Amygdala (tissue), 56 donors: ENCODE measurements around the gene MAN2B2.
"Not testable (repeated sequence)": the region's sequence is repeated elsewhere in the genome, so short reads cannot be mapped to it uniquely, and the experiment has no call there.

Source experiments
- DNase-seq, 56 donors: peaks; one replicate each; lab custom pipeline; 2025; lab: John Stamatoyannopoulos, UW

The MAN2B2 gene

DNA sequence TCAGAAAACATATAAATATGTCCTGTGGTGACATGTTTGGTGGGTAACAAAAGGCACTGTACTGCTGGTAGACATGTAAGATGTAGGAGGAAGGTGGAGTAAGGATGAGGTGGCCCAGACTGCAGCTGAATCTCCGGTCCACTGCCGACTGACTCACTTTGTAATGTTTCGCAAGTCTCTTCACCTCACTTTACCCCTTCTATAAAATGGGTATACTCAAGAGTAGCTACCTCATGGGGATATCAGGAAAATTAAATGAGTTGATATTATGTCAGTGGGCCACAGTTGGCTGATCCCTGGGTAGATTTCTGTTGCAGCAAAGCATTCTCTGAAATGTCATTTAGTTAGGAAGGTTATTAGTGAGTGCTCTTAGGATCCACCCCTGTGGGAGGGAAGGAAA lies 87.6 kb downstream of the MAN2B2 start:
- DNase-seq, result no peak

DNA sequence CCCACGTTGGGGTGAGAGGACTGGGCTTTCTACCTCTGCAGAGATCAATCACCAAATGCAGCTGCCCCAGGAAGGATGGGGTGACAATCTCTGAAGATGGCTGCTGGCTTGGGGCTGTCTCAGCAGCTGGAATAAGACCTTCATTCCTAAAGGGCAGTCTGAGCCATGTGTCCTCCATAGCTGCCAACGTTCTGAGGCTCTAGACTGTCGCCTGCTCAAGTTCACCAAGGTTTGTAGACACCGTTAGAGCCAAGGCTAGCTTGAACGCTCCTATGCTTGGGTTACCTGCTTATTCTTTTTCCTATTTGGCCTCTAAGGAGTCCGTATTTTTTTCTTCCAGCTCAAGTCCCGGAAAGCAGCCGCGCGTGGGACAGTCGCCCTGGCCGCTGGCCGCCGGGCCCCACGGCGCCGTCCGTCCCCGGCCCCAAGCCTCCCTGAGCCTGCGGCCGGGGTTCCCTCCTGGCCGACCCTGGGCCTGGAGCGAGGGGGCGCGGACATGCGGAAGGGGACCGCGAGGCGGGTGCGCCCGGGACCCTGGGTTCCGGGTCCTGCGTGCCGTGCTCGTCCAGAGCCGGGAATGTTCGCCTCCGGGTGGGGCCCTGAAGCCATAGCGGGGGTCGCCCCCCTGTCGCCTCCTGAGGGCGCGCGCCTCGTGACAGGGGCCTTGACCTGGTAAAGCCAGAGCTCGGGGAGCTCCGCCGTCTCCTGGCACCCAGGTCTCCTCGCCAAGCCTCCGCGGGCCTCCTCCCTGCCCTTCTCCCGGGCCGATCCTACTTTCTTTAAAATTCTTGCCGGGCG lies 88.8 kb downstream of the MAN2B2 start:
- DNase-seq, result no peak

DNA sequence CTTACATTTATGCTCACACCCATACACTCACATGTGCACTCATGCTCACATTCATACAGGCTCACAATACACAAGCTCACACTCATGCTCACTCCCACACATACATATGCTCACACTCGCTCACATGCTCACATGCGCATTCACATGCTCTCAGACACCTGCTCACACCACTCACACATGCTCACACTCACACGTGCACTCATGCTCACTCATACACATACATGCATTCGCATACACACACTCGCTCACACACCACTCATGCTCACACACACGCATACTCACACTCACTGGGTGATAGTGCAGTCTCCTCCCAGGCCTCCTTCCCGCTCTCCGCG lies 90.3 kb downstream of the MAN2B2 start:
- DNase-seq, result no peak

DNA sequence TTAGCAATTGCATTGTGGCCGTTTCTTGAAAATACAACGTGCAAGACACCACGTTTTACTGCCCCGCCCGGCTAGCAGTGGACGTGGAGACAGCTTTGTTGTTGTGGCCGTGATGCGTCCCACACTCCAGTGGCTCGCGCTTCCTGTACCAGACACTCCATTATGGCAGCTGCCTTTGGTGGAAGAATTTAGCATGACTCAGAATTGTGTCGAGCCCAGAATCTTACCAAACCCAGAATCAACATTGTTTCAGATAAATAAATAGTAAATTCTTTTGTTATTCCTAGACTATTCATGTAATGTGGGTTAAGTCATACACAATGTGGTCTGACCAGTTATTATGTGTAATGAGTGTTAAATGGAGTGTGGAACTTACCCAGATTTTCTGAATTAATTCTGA lies 93.4 kb downstream of the MAN2B2 start:
- no peak for DNase-seq

DNA sequence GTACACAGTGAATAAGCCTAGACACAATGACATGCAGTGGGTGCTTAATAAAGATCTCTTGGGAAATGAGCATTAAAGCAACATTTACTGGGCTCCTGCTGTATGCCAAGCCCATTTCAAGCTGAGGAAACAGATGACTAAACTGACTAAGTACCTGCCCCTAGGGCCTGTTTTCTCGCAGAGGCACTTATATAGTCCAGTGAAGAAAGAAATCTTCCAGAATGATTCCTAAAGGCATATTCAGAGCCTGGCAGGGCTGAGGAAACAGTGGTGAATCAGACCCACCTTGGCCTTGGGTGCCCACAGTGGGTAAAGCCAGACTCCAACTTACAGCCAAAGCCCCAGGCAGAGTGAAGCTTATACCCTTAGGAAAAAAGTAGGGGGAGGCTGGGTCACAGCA lies 96.7 kb downstream of the MAN2B2 start:
- DNase-seq, result no peak

DNA sequence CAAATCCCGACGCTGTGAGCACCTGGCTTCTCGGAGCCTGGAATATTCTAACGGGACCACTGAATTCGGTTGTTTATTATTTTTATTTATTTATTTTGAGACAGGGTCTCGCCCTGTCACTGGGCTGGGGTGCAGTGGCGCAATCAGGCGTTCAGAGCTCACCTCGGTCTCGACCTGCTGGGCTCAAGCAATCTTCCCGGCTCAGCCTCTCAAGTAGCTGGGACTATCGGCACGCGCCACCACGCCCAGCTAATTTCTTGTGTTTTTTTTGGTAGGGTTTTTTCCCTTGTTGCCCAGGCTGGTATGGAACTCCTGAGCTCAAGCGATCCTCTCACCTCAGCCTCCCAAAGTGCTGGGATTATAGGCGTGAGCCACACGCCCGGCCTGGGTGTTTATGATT lies 97.1 kb downstream of the MAN2B2 start:
- DNase-seq, result no peak

DNA sequence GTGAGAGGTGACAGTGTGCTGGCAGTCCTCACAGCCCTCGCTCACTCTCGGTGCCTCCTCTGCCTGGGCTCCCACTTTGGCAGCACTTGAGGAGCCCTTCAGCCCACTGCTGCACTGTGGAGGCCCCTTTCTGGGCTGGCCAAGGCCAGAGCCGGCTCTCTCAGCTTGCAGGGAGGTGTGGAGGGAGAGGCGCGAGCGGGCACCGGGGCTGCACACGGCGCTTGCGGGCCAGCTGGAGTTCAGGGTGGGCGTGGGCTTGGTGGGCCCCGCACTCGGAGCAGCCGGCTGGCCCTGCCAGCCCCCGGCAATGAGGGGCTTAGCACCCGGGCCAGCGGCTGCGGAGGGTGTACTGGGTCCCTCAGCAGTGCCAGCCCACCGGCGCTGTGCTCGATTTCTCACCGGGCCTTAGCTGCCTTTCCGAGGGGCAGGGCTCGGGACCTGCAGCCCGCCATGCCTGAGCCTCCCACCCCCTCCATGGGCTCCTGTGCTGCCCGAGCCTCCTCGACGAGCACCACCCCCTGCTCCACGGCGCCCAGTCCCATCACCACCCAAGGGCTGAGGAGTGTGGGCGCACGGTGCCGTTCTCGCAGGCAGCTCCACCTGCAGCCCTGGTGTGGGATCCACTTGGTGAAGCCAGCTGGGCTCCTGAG lies 97.7 kb downstream of the MAN2B2 start:
- DNase-seq, result not testable (repeated sequence)
